Activated CD4-positive, alpha-beta T cell treated with anti-CD3 and anti-CD28 coated beads, Interleukin-2, amount 50 U/mL, for 24 hours (primary cell): ENCODE measurements around the gene NDUFS6.

Experiments
- DNase-seq, 2 donors: peaks; one replicate each; pipeline ENCODE4 v3.0.0-alpha.2; 2020; ENCODE audit warnings: low read depth in 1 of 2, low spot score in 1 of 2

NDUFS6 gene

DNA sequence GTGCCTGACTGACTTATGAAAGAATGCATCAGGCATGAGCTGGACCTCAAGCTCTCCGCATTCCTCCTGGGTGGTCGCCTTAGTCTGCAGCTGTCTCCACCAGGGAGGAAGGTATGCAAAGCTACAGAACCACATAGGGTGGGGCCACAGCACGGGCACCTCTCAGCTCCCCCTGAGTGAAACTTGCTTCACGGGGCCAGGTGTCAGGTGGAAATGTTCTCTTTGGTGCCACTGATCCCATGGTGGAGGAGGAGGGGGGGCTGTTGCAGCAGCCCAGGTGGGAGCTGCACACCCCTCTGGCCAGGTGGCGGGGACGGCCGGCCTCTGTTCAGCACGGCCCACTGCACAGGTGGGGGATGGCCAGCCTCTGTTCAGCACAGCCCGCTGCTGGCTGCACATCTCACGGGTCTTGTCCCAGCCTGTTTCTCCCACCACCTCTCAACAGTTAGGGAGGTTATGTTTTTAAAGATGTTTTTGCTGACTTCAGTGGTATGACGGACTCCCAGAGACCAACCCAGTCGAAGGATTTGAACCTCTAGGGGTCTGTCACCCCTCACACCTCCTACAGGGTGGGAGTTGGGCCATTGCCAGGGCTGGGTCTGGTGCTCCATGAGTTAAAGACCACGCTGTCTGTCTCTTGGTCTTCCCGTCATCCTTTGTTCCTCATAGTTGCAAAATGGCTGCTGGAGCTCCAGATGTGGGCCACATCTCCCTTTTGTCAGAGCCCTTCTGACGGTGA is 35.9 kb upstream of the NDUFS6 start:
- no peak for DNase-seq

DNA sequence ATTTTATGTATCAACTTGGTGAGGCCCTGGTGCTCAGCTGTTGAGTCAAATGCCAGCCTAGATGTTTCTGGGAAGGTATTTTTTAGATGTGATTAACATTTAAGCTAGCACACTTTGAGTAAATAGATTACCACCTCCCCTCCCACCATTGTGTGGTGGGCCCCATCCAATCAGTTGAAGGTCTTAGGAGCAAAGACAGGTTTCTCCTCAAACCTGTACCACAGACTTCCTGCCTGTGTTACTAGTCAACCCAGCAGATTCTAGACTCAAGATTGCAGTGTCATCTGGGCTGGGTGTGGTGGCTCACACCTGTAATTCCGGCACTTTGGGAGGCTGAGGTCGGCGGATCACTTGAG is 35.3 kb upstream of the NDUFS6 start:
- DNase-seq: no peak

DNA sequence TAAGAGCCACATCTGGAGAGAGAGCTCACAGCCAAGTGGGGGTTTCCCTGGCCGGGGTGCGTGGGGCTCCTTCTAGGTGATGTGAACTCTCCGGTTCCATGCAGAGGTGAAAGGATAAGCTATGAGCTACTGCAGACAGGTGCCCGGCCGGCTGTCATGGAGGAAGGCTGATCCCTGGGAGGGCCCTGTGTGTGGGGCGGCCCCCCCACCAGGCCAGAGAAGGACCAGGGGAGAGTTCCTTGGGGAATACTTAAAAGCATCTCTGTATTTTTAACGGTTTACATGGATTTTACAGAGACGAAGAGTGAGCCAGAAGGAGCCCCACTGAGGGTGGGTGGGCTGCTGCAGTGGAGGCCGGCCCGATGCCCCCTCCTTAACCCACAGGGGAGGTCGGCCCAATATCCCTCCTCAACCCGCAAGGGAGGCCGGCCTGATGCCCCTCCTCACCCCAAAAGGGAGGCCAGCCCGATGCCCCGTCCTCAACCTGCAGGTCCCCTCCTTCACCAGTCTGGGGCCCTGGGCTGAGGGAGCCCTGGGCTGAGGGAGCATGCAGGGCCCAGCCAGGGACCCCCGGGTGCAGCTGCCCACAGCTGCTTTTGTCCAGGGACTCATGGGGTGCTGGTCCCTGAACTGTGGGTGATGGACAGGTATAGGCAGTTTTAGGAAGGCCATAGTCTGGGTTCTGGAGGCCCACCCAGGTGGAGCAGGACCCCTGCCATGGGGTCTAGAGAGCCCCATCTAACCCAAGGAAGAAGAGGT is 33.5 kb upstream of the NDUFS6 start:
- DNase-seq: no peak

DNA sequence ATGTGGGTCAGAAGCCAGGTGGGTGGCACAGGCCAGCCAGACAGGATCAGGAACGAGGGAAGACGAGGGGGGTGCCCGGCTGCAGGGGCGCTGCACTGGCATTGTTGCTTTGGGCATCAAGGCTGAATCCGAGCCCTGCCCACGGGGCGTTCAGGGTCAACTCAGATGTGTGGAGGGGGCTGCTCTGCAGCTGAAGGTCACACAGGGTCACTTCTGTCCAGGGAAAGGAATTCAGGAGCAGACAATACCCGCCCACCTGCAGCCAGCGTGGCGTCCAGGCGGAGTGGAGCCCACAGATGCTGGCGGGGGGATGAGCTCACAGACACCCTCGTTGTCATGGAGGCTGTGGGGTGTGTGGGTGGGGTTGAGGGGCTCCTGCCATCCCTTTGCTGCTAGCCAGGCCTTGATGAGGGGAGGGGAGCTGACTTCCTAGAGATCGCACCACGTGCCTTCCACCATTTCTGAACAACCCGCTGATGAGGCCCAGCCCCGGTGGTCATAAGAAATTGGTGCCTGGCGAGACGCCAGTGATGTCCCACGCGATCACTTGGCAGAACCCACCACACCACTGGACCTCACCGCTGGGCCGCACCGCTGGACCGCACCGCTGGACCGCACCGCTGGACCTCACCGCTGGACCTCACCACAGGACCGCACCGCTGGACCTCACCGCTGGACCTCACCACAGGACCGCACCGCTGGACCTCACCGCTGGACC is 32.8 kb upstream of the NDUFS6 start:
- no peak for DNase-seq

GRCh38 chr5:1769017-1769640 is 32.1 kb upstream of the NDUFS6 start:
- no peak for DNase-seq

DNA sequence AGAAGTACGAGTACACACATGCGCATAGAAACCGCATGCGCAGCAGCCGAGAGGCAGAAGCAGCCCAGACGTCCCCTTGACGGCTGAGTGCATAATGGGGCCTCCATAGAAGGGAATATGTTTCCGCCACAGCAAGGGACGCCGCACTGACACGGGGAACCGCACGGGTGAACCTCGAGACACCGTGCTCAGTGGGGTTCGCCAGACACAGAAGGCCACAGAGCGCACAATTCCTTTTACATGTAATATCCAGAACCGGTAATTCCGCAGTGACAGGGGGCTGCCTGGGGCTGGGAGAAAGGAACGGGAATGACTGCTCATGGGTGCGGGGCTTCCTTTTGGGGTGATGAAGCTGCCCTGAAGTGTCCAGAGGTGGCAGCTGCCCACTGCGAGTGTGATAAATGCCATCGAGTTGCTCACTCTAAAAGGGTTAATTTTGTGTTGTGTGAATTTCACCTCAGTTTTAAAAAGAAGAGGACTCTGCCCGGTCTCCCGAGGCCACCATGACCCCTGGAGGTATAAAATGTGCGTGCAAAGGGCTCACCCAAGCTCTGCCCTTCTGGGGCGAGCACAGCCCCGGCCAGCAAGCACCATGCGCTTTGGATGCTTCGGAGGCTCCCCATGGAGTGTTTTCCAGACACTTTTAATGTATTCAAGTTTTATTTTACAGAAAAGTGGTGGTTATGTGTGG is 31.3 kb upstream of the NDUFS6 start:
- no peak for DNase-seq

GRCh38 chr5:1770443-1770802 is 30.8 kb upstream of the NDUFS6 start:
- no peak for DNase-seq

GRCh38 chr5:1771149-1772065 is 29.8 kb upstream of the NDUFS6 start:
- DNase-seq: no peak

DNA sequence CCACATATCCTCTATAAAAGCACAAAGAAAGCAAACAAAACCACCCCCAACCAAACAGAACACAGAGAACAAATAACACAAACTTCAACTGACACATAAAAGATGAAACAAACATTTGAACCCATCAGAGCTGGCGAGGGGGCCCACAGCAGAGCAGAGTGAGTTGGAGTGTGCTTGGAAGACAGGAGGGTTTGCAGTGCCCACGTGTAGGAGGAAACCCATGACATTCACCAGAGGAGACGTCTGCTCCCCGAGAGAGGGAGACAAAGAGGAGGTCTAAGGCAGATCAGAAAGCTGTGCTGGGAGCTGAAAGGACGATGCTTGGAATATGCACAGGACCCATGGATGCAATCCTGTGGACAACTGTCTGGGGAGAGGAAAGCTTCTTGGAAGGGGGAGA is 28.6 kb upstream of the NDUFS6 start:
- no peak for DNase-seq

- DNase-seq: no peak
Observed at GRCh38 chr5:1776831-1777230, 24.4 kb upstream of the NDUFS6 start.

DNA sequence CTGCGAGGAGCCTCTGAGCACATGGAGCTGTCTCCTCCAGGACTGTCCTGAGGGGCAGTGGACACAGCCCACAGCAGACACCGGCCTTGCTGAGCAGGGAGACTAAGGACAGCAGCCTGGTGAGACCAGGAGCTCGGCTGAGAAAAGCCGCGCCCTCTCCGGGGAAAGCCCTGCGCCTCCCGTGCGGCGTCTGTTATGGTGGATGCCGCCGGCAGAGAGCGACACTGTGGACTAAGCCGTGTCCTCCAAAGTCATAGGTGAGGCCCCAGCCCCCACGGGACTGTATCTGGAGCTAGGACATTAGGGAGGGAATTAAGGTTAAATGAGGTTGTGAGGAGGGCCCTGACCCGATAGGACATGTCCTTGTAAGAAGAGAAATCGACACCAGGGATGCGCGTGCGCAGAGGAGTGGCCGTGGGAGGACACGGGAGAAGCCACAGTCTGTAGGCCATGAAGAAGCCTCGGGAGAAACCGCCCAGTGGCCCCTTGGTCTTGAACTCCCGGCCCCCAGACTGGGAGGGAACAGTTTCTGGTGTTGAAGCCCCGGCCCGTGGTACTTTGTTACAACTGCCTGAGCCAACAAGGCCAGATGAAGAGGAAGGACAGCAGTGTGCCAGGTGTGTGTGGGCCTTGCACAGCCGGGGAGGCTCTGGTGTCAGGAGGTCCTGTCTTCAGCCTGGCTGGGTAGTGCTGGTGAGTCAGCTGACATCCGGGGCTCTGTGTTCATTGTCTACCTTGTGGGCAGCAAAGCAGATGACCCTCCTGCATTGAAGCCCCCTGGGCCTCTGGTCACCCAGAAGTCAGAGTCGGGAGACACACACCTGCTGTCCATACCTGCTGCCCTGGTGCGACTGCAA is 23.7 kb upstream of the NDUFS6 start:
- DNase-seq: no peak

DNA sequence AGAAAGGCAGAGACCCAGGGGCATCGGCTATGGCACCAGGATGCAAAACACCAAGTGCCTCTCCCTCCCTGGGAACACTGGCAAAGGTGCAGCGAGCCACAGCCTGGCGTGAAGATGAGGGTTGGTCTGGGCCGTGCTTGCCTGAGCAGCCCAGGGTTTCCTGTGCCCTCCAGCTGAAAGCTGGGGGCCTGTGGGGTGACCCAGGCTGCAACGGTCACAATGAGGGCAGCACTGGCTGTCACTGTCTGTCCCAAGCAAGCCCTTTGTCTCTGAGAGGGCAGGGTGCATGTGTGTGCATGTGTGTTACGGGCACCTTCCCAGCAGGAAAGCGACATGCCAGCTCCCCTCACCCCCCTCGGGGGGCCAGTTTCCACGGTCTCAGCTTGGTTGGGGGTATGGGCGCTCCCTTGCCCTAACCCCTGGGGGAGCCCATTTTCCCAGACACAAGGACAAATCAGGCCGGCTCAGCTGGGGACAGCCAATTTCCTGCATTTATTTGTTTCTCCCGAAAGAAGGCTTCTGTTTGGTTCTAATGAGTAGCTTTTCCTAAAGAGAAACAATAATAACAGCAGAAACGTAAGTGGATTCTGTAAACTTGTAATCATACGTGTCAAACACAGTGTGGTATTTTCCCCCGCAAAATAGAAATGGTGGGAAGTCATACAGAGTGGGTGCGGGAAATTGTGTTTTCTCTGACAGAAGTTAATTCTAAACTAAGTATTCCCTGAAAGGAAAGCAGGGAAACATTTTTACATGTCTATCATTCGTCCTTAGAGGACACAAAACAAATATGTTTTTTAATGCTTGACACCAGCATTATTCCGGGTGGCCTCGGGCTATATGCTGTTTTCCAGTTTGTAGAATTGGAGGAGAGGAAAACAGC is 22.8 kb upstream of the NDUFS6 start:
- no peak for DNase-seq

DNA sequence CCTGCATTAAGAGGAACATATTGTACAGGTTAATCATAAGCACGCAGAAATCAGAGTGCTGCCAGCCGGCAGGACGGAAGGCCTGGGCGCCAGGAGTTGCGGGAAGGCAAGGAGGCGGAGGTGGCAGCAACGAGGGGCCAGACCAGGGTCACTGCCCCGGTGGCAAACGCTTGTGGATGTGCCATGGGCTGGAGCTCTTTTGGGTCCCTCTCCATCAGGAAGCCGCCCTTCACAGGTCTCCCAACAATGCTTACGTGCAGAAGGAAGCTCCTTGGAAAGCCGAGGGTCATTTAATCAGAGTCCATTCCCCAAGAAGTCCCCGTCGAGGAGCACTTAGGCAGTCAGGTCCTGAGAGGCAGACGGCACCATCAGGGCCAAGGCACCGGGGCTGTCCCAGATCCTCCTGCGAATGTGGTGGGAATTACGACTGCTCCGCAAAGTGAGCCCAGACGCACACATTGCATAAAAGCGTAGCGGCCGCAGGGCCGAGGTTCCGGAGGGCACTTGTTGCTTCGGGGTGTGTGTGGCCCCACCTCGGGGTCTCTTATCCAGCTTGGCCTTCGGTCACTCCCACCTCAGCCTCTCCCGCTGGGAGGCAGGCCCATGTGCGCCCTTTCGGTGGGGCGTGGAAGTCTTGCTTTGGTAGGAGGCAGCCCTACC is 22.1 kb upstream of the NDUFS6 start:
- DNase-seq: no peak

DNA sequence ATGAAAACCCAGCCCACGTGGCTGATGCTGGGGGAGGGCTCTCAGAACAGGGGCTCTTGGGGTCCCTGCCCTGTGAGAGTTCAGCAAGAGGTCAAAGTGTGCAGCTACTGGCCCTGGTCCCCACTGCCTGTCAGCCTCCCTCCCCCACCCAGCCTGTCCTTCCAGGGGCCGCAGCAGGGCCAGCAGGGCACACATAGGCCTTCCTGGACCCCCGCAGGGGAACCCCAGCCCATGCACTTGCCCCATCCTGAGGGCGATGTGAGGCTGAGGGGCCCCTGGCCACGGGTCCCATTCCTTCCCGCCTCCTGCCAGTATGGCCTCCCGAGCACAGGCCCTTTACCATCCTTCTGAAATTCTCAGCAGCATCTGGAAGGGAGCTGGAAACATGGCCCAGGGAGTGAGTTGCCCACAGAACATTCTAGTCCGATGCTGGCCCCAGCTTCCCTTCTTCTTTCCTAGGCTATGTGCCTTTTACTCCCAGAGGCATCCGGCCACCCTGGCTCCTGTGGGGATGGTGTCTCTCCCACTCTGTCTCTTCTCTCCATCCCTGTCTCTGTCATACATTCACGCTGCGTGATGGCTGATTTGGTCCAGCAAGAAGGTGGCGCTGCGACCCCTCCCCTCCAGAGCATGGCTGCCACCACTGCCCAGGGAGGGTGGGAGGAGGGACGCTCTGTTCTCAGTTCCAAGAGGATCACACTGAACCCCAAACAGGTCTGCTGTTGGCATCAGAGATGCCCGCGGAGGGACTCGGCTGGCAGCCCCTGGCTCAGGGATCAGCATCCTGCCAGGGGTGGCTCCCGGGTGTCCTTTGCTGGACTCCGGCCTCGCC is 21.2 kb upstream of the NDUFS6 start:
- no peak for DNase-seq

- no peak for DNase-seq
Observed at GRCh38 chr5:1780614-1780930, 20.6 kb upstream of the NDUFS6 start.

GRCh38 chr5:1781107-1781506 is 20.1 kb upstream of the NDUFS6 start:
- DNase-seq: no peak
